Measurements from ENCODE around the gene LY86. TPM values are rescaled to one million over a fixed set of nuclear protein-coding genes. Genes with fewer than 3 reads are reported as not detected.

The LY86 gene
- total and polyA plus RNA-seq, 9 of the 15 experiments (the other 6 are each of a cell fraction or from before 2014, with no cell fraction given) = 0.08 to 0.20 TPM; not detected in 7

- in situ Hi-C loops (cut with MboI) (loop anchor here (25.0 kb wide), 1 partner anchor 558 kb away; no protein-coding TSS in a partner anchor), intact Hi-C loops (cut with micrococcal nuclease) (loop anchor here (5.0 kb wide), 2 partner anchors 73 to 233 kb away; no protein-coding TSS in a partner anchor)
- FAIRE-seq (no peak), DNase-seq (ENCODE audit: extremely low read depth in 1 of 4, low spot score in 3 of 4) (no peak), ATAC-seq (no peak)
- BruUV-seq (replicated peaks) = no TSS peak
- Histone ChIP-seq H3K9me3 (replicated peaks; ENCODE audit: control insufficient read depth, insufficient read depth, low read depth, low read length) (no peaks in the 10 kb centered on the region), H3K9me1 (ENCODE audit: control insufficient read depth, insufficient read depth, low read length) (no peaks in the 10 kb centered on the region), H2AFZ (ENCODE audit: low read depth, low read length) (peak overlapping the region; percentile 36), H3K4me3 (no peak overlapping the region), H3K4me1 (replicated peaks in 1 of 2; ENCODE audit: control insufficient read depth in 2 of 2, insufficient read depth in 2 of 2, low read length in 2 of 2) (peaks cover 18 to 46% of the 10 kb centered on the region in 2 experiments; a peak in 4 of 5 replicates), H3K36me3 (ENCODE audit: control insufficient read depth, insufficient read depth, low read length) (no peaks in the 10 kb centered on the region), H3K4me2 (ENCODE audit: insufficient read depth, low read length) (no peak overlapping the region; the same call in 1 of the 2 replicates), H3K79me2 (ENCODE audit: control insufficient read depth, insufficient read depth, low read length) (no peaks in the 10 kb centered on the region), H4K20me1 (replicated peaks; ENCODE audit: control insufficient read depth, insufficient read depth, low read length) (no peaks in the 10 kb centered on the region), H3K27ac (ENCODE audit: extremely low read depth, low read depth, low read length) (no peak overlapping the region), H3K27me3 (ENCODE audit: control insufficient read depth in 2 of 2, insufficient read depth in 2 of 2, low read length in 2 of 2) (no peaks in the 10 kb centered on the region), H3K9ac (ENCODE audit: insufficient read depth in 1 of 2, low read depth in 2 of 2, low read length in 2 of 2) (peak overlapping the region in 1 of 2 experiments; percentile 61; a peak in 1 of 4 replicates)
- TF ChIP-seq MECOM (CRISPR knock-in tag; IDR thresholded peaks at IDR 0.05) (no peak), MTA1 (IDR thresholded peaks at IDR 0.05; ENCODE audit: borderline replicate concordance) (no peak), POLR3G (IDR thresholded peaks at IDR 0.05; ENCODE audit: extremely low read depth, insufficient read length, insufficient replicate concordance) (no peak)
- TF ChIP-seq, protein P1, sequence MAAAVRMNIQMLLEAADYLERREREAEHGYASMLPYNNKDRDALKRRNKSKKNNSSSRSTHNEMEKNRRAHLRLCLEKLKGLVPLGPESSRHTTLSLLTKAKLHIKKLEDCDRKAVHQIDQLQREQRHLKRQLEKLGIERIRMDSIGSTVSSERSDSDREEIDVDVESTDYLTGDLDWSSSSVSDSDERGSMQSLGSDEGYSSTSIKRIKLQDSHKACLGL (CRISPR knock-in tag; IDR thresholded peaks at IDR 0.05; ENCODE audit: borderline replicate concordance, poor library complexity, severe bottlenecking) = no peak
- TF ChIP-seq, protein P2, sequence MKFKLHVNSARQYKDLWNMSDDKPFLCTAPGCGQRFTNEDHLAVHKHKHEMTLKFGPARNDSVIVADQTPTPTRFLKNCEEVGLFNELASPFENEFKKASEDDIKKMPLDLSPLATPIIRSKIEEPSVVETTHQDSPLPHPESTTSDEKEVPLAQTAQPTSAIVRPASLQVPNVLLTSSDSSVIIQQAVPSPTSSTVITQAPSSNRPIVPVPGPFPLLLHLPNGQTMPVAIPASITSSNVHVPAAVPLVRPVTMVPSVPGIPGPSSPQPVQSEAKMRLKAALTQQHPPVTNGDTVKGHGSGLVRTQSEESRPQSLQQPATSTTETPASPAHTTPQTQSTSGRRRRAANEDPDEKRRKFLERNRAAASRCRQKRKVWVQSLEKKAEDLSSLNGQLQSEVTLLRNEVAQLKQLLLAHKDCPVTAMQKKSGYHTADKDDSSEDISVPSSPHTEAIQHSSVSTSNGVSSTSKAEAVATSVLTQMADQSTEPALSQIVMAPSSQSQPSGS (CRISPR knock-in tag; IDR thresholded peaks at IDR 0.05) = no peak
- ChIA-PET CTCF (ENCODE audit: low intra/inter-chr PET ratio) (no interaction called here), POLR2A (no interaction called here)
- WGBS (ENCODE audit: insufficient coverage, low coverage, missing lambda C conversion rate) = 61% methylated on average over 11 of the region's 11 CpGs
Measured at GRCh38 chr6:6678811-6679210, 90.3 kb downstream of the LY86 start.
